Neural cell (in vitro differentiated cells): ENCODE measurements around the gene PINLYP.

ENCODE experiments used
- CTCF ChIP-seq: fragments of 450-650 bp; IDR thresholded peaks from 2 replicates; pipeline ENCODE4 v1.5.1; 2014; ENCODE audit warnings: antibody characterized with exemption, mild to moderate bottlenecking, moderate library complexity; ENCODE audit not compliant: poor library complexity, severe bottlenecking
- EP300 ChIP-seq: fragments of 450-650 bp; conservative IDR thresholded peaks from 2 replicates; pipeline ENCODE4 v1.6.1; 2014; ENCODE audit warnings: antibody characterized with exemption, mild to moderate bottlenecking, moderate library complexity; ENCODE audit not compliant: poor library complexity, severe bottlenecking
- EZH2 ChIP-seq: fragments of 200-600, 300-800 bp; shearing (Covaris generic), sonication (generic); IDR thresholded peaks from 2 replicates; pipeline ENCODE4 v1.6.1; 2014; ENCODE audit warnings: antibody characterized with exemption, low read length, borderline replicate concordance, mild to moderate bottlenecking; ENCODE audit not compliant: insufficient read depth, poor library complexity, severe bottlenecking
- POLR2AphosphoS5 ChIP-seq: IDR thresholded peaks from 2 replicates; pipeline ENCODE4 v1.6.1; 2012
- RAD21 ChIP-seq: fragments of 450-650 bp; conservative IDR thresholded peaks from 2 replicates; pipeline ENCODE4 v1.6.1; 2014; ENCODE audit warnings: antibody characterized with exemption, mild to moderate bottlenecking, moderate library complexity
- SMC3 ChIP-seq: fragments of 450-650 bp; conservative IDR thresholded peaks from 2 replicates; pipeline ENCODE4 v1.6.1; 2014; ENCODE audit warnings: antibody characterized with exemption, mild to moderate bottlenecking, moderate library complexity; ENCODE audit not compliant: poor library complexity
- TAF1 ChIP-seq: IDR thresholded peaks from 2 replicates; pipeline ENCODE4 v1.6.1; 2012; ENCODE audit warnings: low read depth

- TF ChIP-seq CTCF (no peak), RAD21 (no peak), POLR2AphosphoS5 (no peak), TAF1 (no peak), EZH2 (no peak), SMC3 (no peak), EP300 (no peak)
Measured at GRCh38 chr19:43589277-43589676, 13.7 kb downstream of the PINLYP start.
